Activated T-helper 2 cell treated with anti-CD3 and anti-CD28 coated beads, Interferon-gamma antibody, Interleukin-2, Interleukin-4, amounts not matched to agents 10 μg/mL and 5 μg/mL and 100 μg/mL, durations not matched to agents 14 hours and 24 hours and 36 hours (primary cell): ENCODE results near the gene RABAC1. TPM values are rescaled to one million over a fixed set of nuclear protein-coding genes. Genes with fewer than 3 reads are reported as not detected.

Source experiments
- DNase-seq: peaks from one replicate; pipeline ENCODE4 v3.0.0; 2021; ENCODE audit warnings: low spot score
- H3K27ac Mint-ChIP-seq: one replicate; pipeline ENCODE4 v1.8.0; 2021; ENCODE audit warnings: mixed read lengths
- H3K27me3 Mint-ChIP-seq: one replicate; pipeline ENCODE4 v1.8.0; 2021; ENCODE audit warnings: low read depth, mixed read lengths
- H3K36me3 Mint-ChIP-seq: one replicate; pipeline ENCODE4 v1.8.0; 2021; ENCODE audit warnings: low read depth, mixed read lengths
- H3K4me1 Mint-ChIP-seq: one replicate; pipeline ENCODE4 v1.8.0; 2021; ENCODE audit warnings: low read depth, mixed read lengths
- H3K4me3 Mint-ChIP-seq: one replicate; pipeline ENCODE4 v1.8.0; 2021; ENCODE audit warnings: low read depth, mild to moderate bottlenecking, moderate library complexity, mixed read lengths
- H3K9me3 Mint-ChIP-seq: one replicate; pipeline ENCODE4 v1.8.0; 2021; ENCODE audit warnings: mixed read lengths
- intact Hi-C: fragments of 100-400 bp; cut with micrococcal nuclease; formaldehyde crosslinking; loops from one replicate; pipeline ENCODE4 v1.15.1; 2023
- total RNA-seq: library from RNA; stranded (reverse); gene quantifications from 2 replicates; pipeline ENCODE4 v1.2.3, GENCODE V29; 2022

The RABAC1 gene
- total RNA-seq = 54.0 and 57.6 TPM in 2 replicates

- intact Hi-C loops = loop anchor here (1.0 to 2.0 kb wide), 2 partner anchors 75 to 100 kb away; no protein-coding TSS in a partner anchor
- no peaks in the 10 kb centered on the region for H3K36me3 Mint-ChIP-seq
- DNase-seq = peak; percentile 84
- peak within 1 kb of the TSS; percentile 95 for H3K4me3 Mint-ChIP-seq
- no peaks in the 10 kb centered on the region for H3K27me3 Mint-ChIP-seq
- no peaks in the 10 kb centered on the region for H3K9me3 Mint-ChIP-seq
- peak within 1 kb of the TSS; percentile 85 for H3K27ac Mint-ChIP-seq
- H3K4me1 Mint-ChIP-seq = peaks cover 11% of the 10 kb centered on the region
Observed at GRCh38 chr19:41959056-41960053, at the start of gene RABAC1. RABAC1 (minus strand) TSS chr19:41959321; CDS start chr19:41959292, 29 bp downstream.

GRCh38 chr19:42006569-42006968 lies 47.4 kb upstream of the RABAC1 start:
- no peak overlapping the region for H3K4me3 Mint-ChIP-seq
- H3K27me3 Mint-ChIP-seq = peaks cover 14% of the 10 kb centered on the region
- DNase-seq = no peak
- H3K27ac Mint-ChIP-seq = no peak overlapping the region
- H3K36me3 Mint-ChIP-seq = no peaks in the 10 kb centered on the region
- intact Hi-C loops = no loop called here
- H3K9me3 Mint-ChIP-seq = no peaks in the 10 kb centered on the region
- peaks cover 7% of the 10 kb centered on the region for H3K4me1 Mint-ChIP-seq

GRCh38 chr19:42005504-42005903 lies 46.4 kb upstream of the RABAC1 start:
- H3K4me1 Mint-ChIP-seq = peaks cover 6% of the 10 kb centered on the region
- no peak overlapping the region for H3K4me3 Mint-ChIP-seq
- no peaks in the 10 kb centered on the region for H3K36me3 Mint-ChIP-seq
- DNase-seq = no peak
- no peak overlapping the region for H3K27ac Mint-ChIP-seq
- intact Hi-C loops = no loop called here
- H3K9me3 Mint-ChIP-seq = no peaks in the 10 kb centered on the region
- H3K27me3 Mint-ChIP-seq = peaks cover 23% of the 10 kb centered on the region

GRCh38 chr19:42003506-42004294 lies 44.6 kb upstream of the RABAC1 start:
- H3K36me3 Mint-ChIP-seq = no peaks in the 10 kb centered on the region
- intact Hi-C loops = no loop called here
- no peak overlapping the region for H3K4me3 Mint-ChIP-seq
- peaks cover 3% of the 10 kb centered on the region for H3K4me1 Mint-ChIP-seq
- H3K9me3 Mint-ChIP-seq = no peaks in the 10 kb centered on the region
- peaks cover 36% of the 10 kb centered on the region for H3K27me3 Mint-ChIP-seq
- no peak for DNase-seq
- no peak overlapping the region for H3K27ac Mint-ChIP-seq

- Mint-ChIP-seq H3K27me3 (peaks cover 65% of the 10 kb centered on the region), H3K36me3 (no peaks in the 10 kb centered on the region), H3K27ac (no peak overlapping the region), H3K4me3 (no peak overlapping the region), H3K9me3 (no peaks in the 10 kb centered on the region), H3K4me1 (peaks cover 17% of the 10 kb centered on the region)
- intact Hi-C loops = no loop called here
- no peak for DNase-seq
Observed at GRCh38 chr19:41999878-42000208, 40.7 kb upstream of the RABAC1 start.

- no peak overlapping the region for H3K27ac Mint-ChIP-seq
- peaks cover 66% of the 10 kb centered on the region for H3K27me3 Mint-ChIP-seq
- peaks cover 17% of the 10 kb centered on the region for H3K4me1 Mint-ChIP-seq
- H3K36me3 Mint-ChIP-seq = no peaks in the 10 kb centered on the region
- no peaks in the 10 kb centered on the region for H3K9me3 Mint-ChIP-seq
- H3K4me3 Mint-ChIP-seq = no peak overlapping the region
- no peak for DNase-seq
- intact Hi-C loops = no loop called here
Observed at GRCh38 chr19:41999071-41999877, 40.2 kb upstream of the RABAC1 start.

- no peak overlapping the region for H3K4me3 Mint-ChIP-seq
- H3K27ac Mint-ChIP-seq = no peak overlapping the region
- peaks cover 63% of the 10 kb centered on the region for H3K27me3 Mint-ChIP-seq
- intact Hi-C loops = no loop called here
- DNase-seq = peak; percentile 33
- H3K9me3 Mint-ChIP-seq = no peaks in the 10 kb centered on the region
- H3K36me3 Mint-ChIP-seq = no peaks in the 10 kb centered on the region
- peaks cover 19% of the 10 kb centered on the region for H3K4me1 Mint-ChIP-seq
Observed at GRCh38 chr19:41998246-41999020, 39.3 kb upstream of the RABAC1 start.

- Mint-ChIP-seq H3K27ac (no peak overlapping the region), H3K27me3 (peaks cover 65% of the 10 kb centered on the region), H3K4me1 (peaks cover 21% of the 10 kb centered on the region), H3K36me3 (no peaks in the 10 kb centered on the region), H3K9me3 (no peaks in the 10 kb centered on the region), H3K4me3 (no peak overlapping the region)
- intact Hi-C loops = no loop called here
- DNase-seq = no peak
Observed at GRCh38 chr19:41997851-41998229, 38.7 kb upstream of the RABAC1 start.

GRCh38 chr19:41997121-41997850 lies 38.2 kb upstream of the RABAC1 start:
- intact Hi-C loops = no loop called here
- peak; percentile 31 for DNase-seq
- Mint-ChIP-seq H3K4me1 (peaks cover 23% of the 10 kb centered on the region), H3K27ac (no peak overlapping the region), H3K27me3 (peaks cover 69% of the 10 kb centered on the region), H3K36me3 (no peaks in the 10 kb centered on the region), H3K4me3 (peak overlapping the region; percentile 4), H3K9me3 (no peaks in the 10 kb centered on the region)

GRCh38 chr19:41995959-41996797 lies 37.1 kb upstream of the RABAC1 start:
- H3K36me3 Mint-ChIP-seq = no peaks in the 10 kb centered on the region
- intact Hi-C loops = no loop called here
- H3K27ac Mint-ChIP-seq = no peak overlapping the region
- no peak overlapping the region for H3K4me3 Mint-ChIP-seq
- peaks cover 23% of the 10 kb centered on the region for H3K4me1 Mint-ChIP-seq
- H3K27me3 Mint-ChIP-seq = peaks cover 59% of the 10 kb centered on the region
- no peak for DNase-seq
- H3K9me3 Mint-ChIP-seq = no peaks in the 10 kb centered on the region
